A673 (cell line): ENCODE data around the gene MAP4K4.
A peak's percentile ranks its signal among the peaks of the same experiment; 100 is the strongest.

Source experiments
- CTCF ChIP-seq: fragments of 300-800, 200-600 bp; sonication (generic); conservative IDR thresholded peaks from 2 replicates; pipeline ENCODE4 v1.5.1; 2017; ENCODE audit warnings: low read depth, mild to moderate bottlenecking, antibody characterized with exemption, low read length, moderate library complexity, mixed read lengths
- EZH2 ChIP-seq: fragments of 200-600 bp; sonication (generic); IDR thresholded peaks from 2 replicates; pipeline ENCODE4 v1.6.1; 2017; ENCODE audit warnings: borderline replicate concordance, low read depth, mild to moderate bottlenecking, mixed read lengths, antibody characterized with exemption, low read length; ENCODE audit not compliant: poor library complexity, severe bottlenecking

- TF ChIP-seq CTCF (peak; percentile 43), EZH2 (no peak)
Measured at GRCh38 chr2:101873543-101873942, 176.0 kb downstream of the MAP4K4 start.
